Heart right ventricle (tissue), 16 donors: Measurements from ENCODE around the gene NEK6. TPM values are rescaled to one million over a fixed set of nuclear protein-coding genes. Genes with fewer than 3 reads are reported as not detected.

ENCODE experiments used
- ATAC-seq, 8 donors: fragments of 200-7000 bp; cut with Tn5 transposase; one replicate each; pipeline ENCODE4 v1.9.1; 2020; ENCODE audit warnings: mild to moderate bottlenecking in 8 of 8, moderate library complexity in 8 of 8, moderate number of reproducible peaks in 1 of 8
- DNase-seq, 2 donors: peaks; one replicate each; pipeline ENCODE4 v3.0.0-alpha.2; 2020
- H3K27ac ChIP-seq, 10 donors: fragments of 200-600 bp; sonication (generic) in 2 of 10; one replicate each; pipeline versions ENCODE4 v1.5.0 to v1.8.0; 2020 to 2022; ENCODE audit warnings: mild to moderate bottlenecking in 3 of 10
- H3K27me3 ChIP-seq, 7 donors: fragments of 200-600 bp; one replicate each; pipeline ENCODE4 v1.8.0; 2021 to 2022; ENCODE audit warnings: mild to moderate bottlenecking in 2 of 7
- H3K36me3 ChIP-seq, 9 donors: fragments of 200-600 bp; sonication (generic) in 1 of 9; one replicate each; pipeline versions ENCODE4 v1.5.0 to v1.8.0; 2020 to 2022; ENCODE audit warnings: mild to moderate bottlenecking in 2 of 9
- H3K4me1 ChIP-seq, 9 donors: fragments of 200-600 bp; sonication (generic) in 1 of 9; one replicate each; pipeline versions ENCODE4 v1.5.0 to v1.8.0; 2020 to 2022; ENCODE audit warnings: mild to moderate bottlenecking in 4 of 9
- H3K4me3 ChIP-seq, 10 donors: fragments of 200-600 bp; sonication (generic) in 2 of 10; one replicate each; pipeline versions ENCODE4 v1.5.0 to v1.8.0; 2020 to 2022; ENCODE audit warnings: mild to moderate bottlenecking in 7 of 10, moderate library complexity in 2 of 10
- H3K9me3 ChIP-seq, 11 donors: fragments of 200-600 bp in 10 of 11; sonication (generic) in 2 of 11; one replicate each; pipeline versions ENCODE4 v1.5.0 to v1.8.0; 2013 to 2022; ENCODE audit warnings: mild to moderate bottlenecking in 2 of 11, control low read depth in 1 of 11, moderate library complexity in 1 of 11
- WGBS, 2 donors: extraction: QIAGEN DNeasy Blood & Tissue Kit; methylation state at CpG; one replicate each; pipeline ENCODE4 v1.1.7; 2013; ENCODE audit warnings: inconsistent platforms in 1 of 2; 5-methylcytosine and 5-hydroxymethylcytosine counted together
- intact Hi-C, 10 donors: fragments of 100-400 bp; cut with DNase I; formaldehyde crosslinking; loops; one replicate each; pipeline versions ENCODE4 v1.11.1 to v1.14.2; 2022
- polyA plus RNA-seq, 2 donors: library from polyadenylated mRNA; stranded (reverse); fragments of 200-250 nt; gene quantifications; one replicate each; pipeline ENCODE4 v1.2.3, GENCODE V29; 2013
- total RNA-seq, 10 donors: library from RNA; stranded (reverse); fragmentation: NEBNext Ultra II Directional in 3 of 10; extraction: Animal tissue kit (Norgen Biotek cat#: 25700) in 3 of 10; gene quantifications; one replicate each; pipeline versions ENCODE4 v1.2.1 to v1.2.4, GENCODE V29; 2021 to 2023
- TF ChIP-seq, protein P1 (sequence below), 9 donors: fragments of 200-600 bp; sonication (generic) in 2 of 9; IDR thresholded peaks; one replicate each; pipeline versions ENCODE4 v1.5.0 to v1.8.0; 2021 to 2022; ENCODE audit warnings: antibody characterized with exemption in 9 of 9, mild to moderate bottlenecking in 5 of 9, moderate library complexity in 1 of 9
- donor health status: Arrhythmogenic right ventricular cardiomyopathy.
- donor health status: ischemic (EF 13 %, LVEDD 7.1; RV severe dilation, severe dysfunction).
- donor health status: healthy with polysubstance abuse.
- donor health status: DM: no; HTN: yes; CAD: no.
- donor health status: DM: no; HTN: no; CAD: no.
- donor health status: ischemic (EF 25% LVEDD 6.9; RV normal size, moderate dysfunction).
- donor health status: ischemic (EF 25% LVEDD 5.7; RV mildly dilated, moderate dysfunction).
- donor health status: healthy.
- donor health status: DM: yes; HTN: yes; CAD: no.
- donor health status: Ischemic cardiomyopathy.
- donor health status: ischemic (EF 35%, LVEDD 5.7; RV mildly dilated, moderate dysfunction).
- donor health status: nonischemic (EF 11% LVEDD 7.7; RV severe dilation, severe dysfunction).
- donor health status: DM: yes; HTN: yes; CAD: no.
- donor health status: PGD.
- donor health status: ischemic (EF 29% LVEDD 5.4; RV normal size, mild dysfunction).
- donor health status: nonischemic (EF 23%, LVEDD 6.1; RV moderate dilation, normal function).

Gene NEK6
- total and polyA plus RNA-seq, 12 donors = 1.9 to 22.4 (median 7.5) TPM

DNA sequence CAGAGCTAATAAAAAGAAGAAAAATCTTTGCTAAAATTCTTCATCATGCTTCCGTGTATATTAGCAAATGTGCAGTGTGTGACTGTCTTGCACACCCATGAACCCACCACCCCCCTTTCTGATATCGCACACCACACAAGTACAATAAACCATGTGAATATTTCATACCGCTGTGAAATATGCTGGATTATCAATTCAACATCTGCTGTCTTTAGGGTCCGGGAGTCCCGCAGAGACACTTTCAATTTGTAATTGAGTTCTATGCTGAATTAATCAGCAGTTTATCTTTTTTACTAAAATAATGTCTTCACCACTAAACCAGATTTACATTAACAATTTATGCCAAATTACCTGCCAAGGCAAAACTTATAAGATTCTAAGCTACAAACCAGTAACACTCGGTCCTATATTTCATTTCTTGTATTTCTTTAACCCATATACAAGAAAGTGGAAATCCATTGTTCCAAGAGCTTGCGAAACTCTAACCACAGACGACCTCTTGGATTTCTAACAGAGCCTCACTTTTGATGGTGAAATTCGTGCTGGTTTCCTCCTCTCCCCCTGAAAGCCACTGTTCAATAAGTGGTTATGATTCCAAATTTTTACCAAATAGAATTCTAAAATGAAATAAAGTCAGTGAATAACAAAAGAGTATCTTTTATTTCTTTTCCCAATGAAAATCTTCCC lies 113.3 kb downstream of the NEK6 start:
- intact Hi-C loops = no loop called here
- H3K36me3 ChIP-seq = peaks cover 0 to 21% (median 0%) of the 10 kb centered on the region in 9 donors
- H3K27ac ChIP-seq = no peak overlapping the region
- DNase-seq (no peak), ATAC-seq (no peak)
- peaks cover 0 to 57% (median 30%) of the 10 kb centered on the region in 9 donors for H3K4me1 ChIP-seq
- H3K4me3 ChIP-seq = no peak overlapping the region
- H3K27me3 ChIP-seq = no peaks in the 10 kb centered on the region
- WGBS, 2 donors = 87 to 88% methylated on average over 9 of the region's 9 CpGs
- TF ChIP-seq, protein P1, sequence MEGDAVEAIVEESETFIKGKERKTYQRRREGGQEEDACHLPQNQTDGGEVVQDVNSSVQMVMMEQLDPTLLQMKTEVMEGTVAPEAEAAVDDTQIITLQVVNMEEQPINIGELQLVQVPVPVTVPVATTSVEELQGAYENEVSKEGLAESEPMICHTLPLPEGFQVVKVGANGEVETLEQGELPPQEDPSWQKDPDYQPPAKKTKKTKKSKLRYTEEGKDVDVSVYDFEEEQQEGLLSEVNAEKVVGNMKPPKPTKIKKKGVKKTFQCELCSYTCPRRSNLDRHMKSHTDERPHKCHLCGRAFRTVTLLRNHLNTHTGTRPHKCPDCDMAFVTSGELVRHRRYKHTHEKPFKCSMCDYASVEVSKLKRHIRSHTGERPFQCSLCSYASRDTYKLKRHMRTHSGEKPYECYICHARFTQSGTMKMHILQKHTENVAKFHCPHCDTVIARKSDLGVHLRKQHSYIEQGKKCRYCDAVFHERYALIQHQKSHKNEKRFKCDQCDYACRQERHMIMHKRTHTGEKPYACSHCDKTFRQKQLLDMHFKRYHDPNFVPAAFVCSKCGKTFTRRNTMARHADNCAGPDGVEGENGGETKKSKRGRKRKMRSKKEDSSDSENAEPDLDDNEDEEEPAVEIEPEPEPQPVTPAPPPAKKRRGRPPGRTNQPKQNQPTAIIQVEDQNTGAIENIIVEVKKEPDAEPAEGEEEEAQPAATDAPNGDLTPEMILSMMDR (IDR thresholded peaks at IDR 0.05) = no peak
- peaks cover 0 to 8% (median 0%) of the 10 kb centered on the region in 11 donors for H3K9me3 ChIP-seq

DNA sequence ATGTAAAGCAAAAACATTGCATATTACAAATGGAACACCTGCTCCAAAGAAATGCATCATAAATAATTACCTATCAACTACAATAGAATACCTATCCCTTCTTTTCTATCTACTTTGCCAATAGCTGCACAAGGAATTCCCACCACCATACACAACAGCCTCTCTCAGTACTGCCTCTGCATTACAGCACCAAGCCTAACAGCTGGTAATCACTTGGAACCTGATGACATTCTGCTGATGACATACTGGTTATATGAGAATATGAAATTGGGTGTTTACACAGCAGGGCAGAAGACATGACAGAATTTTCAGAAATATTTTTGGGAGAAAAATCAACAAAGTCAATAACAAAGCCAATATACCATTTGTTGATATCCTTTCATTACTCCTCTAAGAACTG lies 114.3 kb downstream of the NEK6 start:
- peaks cover 0 to 56% (median 35%) of the 10 kb centered on the region in 9 donors for H3K4me1 ChIP-seq
- no peak overlapping the region for H3K4me3 ChIP-seq
- TF ChIP-seq, protein P1 (IDR thresholded peaks at IDR 0.05) = no peak
- H3K27ac ChIP-seq = no peak overlapping the region
- peaks cover 0 to 8% (median 0%) of the 10 kb centered on the region in 11 donors for H3K9me3 ChIP-seq
- no peaks in the 10 kb centered on the region for H3K27me3 ChIP-seq
- intact Hi-C loops = no loop called here
- peak in 1 of 8 donors; percentile 46 for ATAC-seq
- DNase-seq = no peak
- peaks cover 0 to 21% (median 0%) of the 10 kb centered on the region in 9 donors for H3K36me3 ChIP-seq

DNA sequence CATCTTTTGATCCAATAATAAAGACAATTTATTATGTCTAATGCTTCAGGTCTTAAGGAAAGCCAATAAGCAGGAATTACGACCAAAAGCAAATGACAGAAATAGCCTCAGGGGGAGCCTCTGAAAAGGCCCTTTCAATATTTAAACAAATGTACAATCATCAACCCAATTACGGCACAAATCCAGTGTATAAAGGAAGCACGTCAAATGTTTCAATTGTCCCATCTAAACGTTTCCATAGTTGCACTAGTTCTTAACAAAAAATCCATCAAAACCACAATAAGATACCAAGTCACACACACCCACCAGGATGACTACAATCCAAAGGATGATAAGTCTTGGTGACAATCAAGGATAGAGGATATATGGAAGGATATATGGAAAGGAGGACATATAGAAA lies 115.6 kb downstream of the NEK6 start:
- H3K4me1 ChIP-seq = peaks cover 0 to 67% (median 48%) of the 10 kb centered on the region in 9 donors
- TF ChIP-seq, protein P1 (IDR thresholded peaks at IDR 0.05) = no peak
- 88 to 92% methylated on average over 4 of the region's 4 CpGs for WGBS, 2 donors

DNA sequence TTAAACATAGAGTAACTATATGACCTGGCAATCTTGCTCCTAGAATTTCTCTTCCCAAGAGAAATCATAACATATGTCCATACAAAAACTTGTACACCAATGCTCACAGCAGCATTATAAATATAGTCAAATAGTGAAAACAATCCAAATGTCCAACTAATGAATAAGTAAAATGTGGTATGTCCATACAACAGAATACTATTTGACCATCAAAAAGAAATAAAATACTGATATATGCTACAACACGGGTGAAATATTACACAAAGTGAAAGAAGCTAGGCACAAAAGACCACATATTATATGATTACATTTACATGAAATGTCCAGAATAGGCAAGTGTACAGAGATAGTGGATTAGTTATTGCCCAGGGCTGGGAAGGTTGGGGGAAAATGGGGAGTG lies 116.1 kb downstream of the NEK6 start:
- peaks cover 0 to 8% (median 0%) of the 10 kb centered on the region in 11 donors for H3K9me3 ChIP-seq
- intact Hi-C loops = no loop called here
- H3K4me3 ChIP-seq = no peak overlapping the region
- 96 to 100% methylated on average over 1 of the region's 1 CpG for WGBS, 2 donors
- H3K36me3 ChIP-seq = peaks cover 0 to 21% (median 0%) of the 10 kb centered on the region in 9 donors
- DNase-seq (no peak), ATAC-seq (no peak)
- TF ChIP-seq, protein P1 (IDR thresholded peaks at IDR 0.05) = no peak
- H3K27ac ChIP-seq = no peak overlapping the region
- H3K27me3 ChIP-seq = no peaks in the 10 kb centered on the region
- peaks cover 0 to 67% (median 50%) of the 10 kb centered on the region in 9 donors for H3K4me1 ChIP-seq

More for the DNA sequence above, 115.6 kb downstream of the NEK6 start:
- H3K27ac ChIP-seq = no peak overlapping the region
- intact Hi-C loops = no loop called here
- DNase-seq (no peak), ATAC-seq (no peak)
- no peak overlapping the region for H3K4me3 ChIP-seq
- peaks cover 0 to 21% (median 0%) of the 10 kb centered on the region in 9 donors for H3K36me3 ChIP-seq
- H3K27me3 ChIP-seq = no peaks in the 10 kb centered on the region
- peaks cover 0 to 8% (median 0%) of the 10 kb centered on the region in 11 donors for H3K9me3 ChIP-seq
